ENCODE results near the gene SPSB4. TPM values are rescaled to one million over a fixed set of nuclear protein-coding genes. Genes with fewer than 3 reads are reported as not detected.

The SPSB4 gene
- total and polyA plus RNA-seq, 2 of the 8 experiments (the other 6 are each of a cell fraction or from before 2014, with no cell fraction given), result 15.1 to 17.2 TPM

DNA sequence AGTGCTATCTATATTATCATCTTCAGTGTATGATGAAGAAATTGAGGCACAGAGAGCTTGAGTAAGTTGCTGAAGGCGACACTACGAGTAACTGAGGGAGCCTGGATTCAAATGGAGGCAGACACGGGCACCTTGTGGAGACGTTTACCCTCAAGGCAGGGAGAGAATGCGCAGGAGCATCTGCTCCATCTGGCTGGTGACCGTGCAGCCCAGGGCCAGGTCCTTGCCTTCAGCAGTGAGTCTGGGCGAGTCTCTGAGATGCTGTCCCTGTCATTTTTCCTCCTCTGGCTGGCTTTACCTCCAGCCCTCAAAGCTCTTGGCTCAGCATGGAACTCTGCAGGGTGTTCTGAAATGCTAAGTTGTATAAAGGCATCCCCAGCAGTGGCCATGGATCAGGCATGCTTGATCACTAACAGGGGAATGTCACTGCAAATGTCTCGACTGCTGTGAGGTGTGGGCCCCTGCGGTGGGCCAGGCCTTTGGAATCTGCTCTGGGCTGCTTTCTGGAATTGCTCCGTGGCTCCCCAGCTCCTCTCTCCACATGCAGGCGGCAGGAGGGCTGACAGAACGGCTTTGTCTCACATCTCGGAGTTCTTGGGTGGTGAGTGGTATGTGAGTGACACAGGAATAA, 19.7 kb downstream of the SPSB4 start:
- 3% methylated on average over 13 of the region's 13 CpGs; no CpG with 5 or more reads in 1 of the 2 experiments for WGBS, 2 experiments (ENCODE audit: extremely low coverage in 1 of 2, insufficient coverage in 1 of 2, insufficient read length in 1 of 2, insufficient replicate concordance in 2 of 2, low coverage in 1 of 2, low lambda C conversion rate in 2 of 2, missing lambda C conversion rate in 1 of 2)
- Histone ChIP-seq H2BK12ac (ENCODE audit: low read depth, low read length) (peak overlapping the region; percentile 75), H3K18ac (ENCODE audit: extremely low read depth, low read length) (peak overlapping the region; percentile 52), H2AK5ac (ENCODE audit: low read depth, low read length) (0 out of 2 replicates have a peak overlapping the region, but pooled peaks have one; percentile 4), H2BK120ac (replicated peaks; ENCODE audit: low read depth, low read length) (no peak overlapping the region), H3K14ac (ENCODE audit: insufficient read length) (no peak overlapping the region), H4K5ac (ENCODE audit: insufficient read length, low read depth, low read length) (no peak overlapping the region), H3K4ac (replicated peaks; ENCODE audit: insufficient read length, low read depth, low read length) (no peak overlapping the region), H3K23ac (ENCODE audit: insufficient read length) (no peak overlapping the region), H3K4me3 (ENCODE audit: extremely low read depth in 1 of 4, insufficient read depth in 2 of 4, low read depth in 3 of 4, low read length in 4 of 4) (peak overlapping the region in 1 of 4 experiments; percentile 37; a peak in 2 of 8 replicates), H4K8ac (ENCODE audit: extremely low read depth, insufficient read depth, low read length) (no peak overlapping the region), H2BK5ac (ENCODE audit: low read depth, low read length) (peak overlapping the region; percentile 76; the same call in 1 of the 2 replicates), H3K4me2 (ENCODE audit: insufficient read depth in 1 of 2, low read depth in 2 of 2, low read length in 2 of 2) (peak overlapping the region; percentile 16 to 67), H3K36me3 (ENCODE audit: control insufficient read depth in 2 of 4, insufficient read depth in 4 of 4, low read length in 3 of 4) (peaks cover 0 to 10% (median 0%) of the 10 kb centered on the region in 4 experiments; a peak in 1 of 8 replicates), H3K9ac (replicated peaks in 1 of 4; ENCODE audit: extremely low read depth in 1 of 4, low read depth in 3 of 4, low read length in 3 of 4) (no peak overlapping the region), H3K27me3 (replicated peaks in 1 of 4; ENCODE audit: control insufficient read depth in 3 of 4, extremely low read depth in 1 of 4, insufficient read depth in 3 of 4, low read length in 3 of 4) (peaks cover 0 to 18% (median 8%) of the 10 kb centered on the region in 4 experiments; a peak in 4 of 7 replicates), H3K4me1 (replicated peaks in 1 of 4; ENCODE audit: control insufficient read depth in 3 of 4, insufficient read depth in 4 of 4, low read length in 3 of 4) (peaks cover 28 to 51% (median 41%) of the 10 kb centered on the region in 4 experiments), H3K27ac (ENCODE audit: low read depth, low read length) (no peak overlapping the region), H3K56ac (replicated peaks; ENCODE audit: insufficient read length, low read depth, low read length) (no peak overlapping the region), H3K79me2 (ENCODE audit: control insufficient read depth in 1 of 2, insufficient read depth in 2 of 2, low read length in 2 of 2) (0 out of 4 replicates have a peak, but pooled peaks cover 0 to 2% of the 10 kb centered on the region in 2 experiments), H3K79me1 (ENCODE audit: low read depth, low read length) (0 out of 2 replicates have a peak, but pooled peaks cover 2% of the 10 kb centered on the region), H3K9me3 (ENCODE audit: insufficient read depth in 2 of 2, low read depth in 1 of 2, low read length in 1 of 2) (no peaks in the 10 kb centered on the region), H2BK20ac (ENCODE audit: low read length) (peak overlapping the region; percentile 17; the same call in 1 of the 2 replicates), H4K91ac (replicated peaks; ENCODE audit: insufficient read length, low read length) (no peak overlapping the region), H2BK15ac (ENCODE audit: low read length) (no peak overlapping the region), H3K23me2 (ENCODE audit: low read depth, low read length) (no peaks in the 10 kb centered on the region), H2AFZ (ENCODE audit: low read length) (no peak overlapping the region), H4K20me1 (replicated peaks in 1 of 2; ENCODE audit: control insufficient read depth in 1 of 2, insufficient read depth in 2 of 2, low read length in 2 of 2) (peaks cover 0 to 2% of the 10 kb centered on the region in 2 experiments)
- peak; percentile 77 to 82 for DNase-seq (ENCODE audit: low read depth in 1 of 2, low spot score in 2 of 2)
- peak; percentile 98 for FAIRE-seq
- POLR2A ChIA-PET (ENCODE audit: partially characterized antibody), result interaction anchor here (1.1 to 2.4 kb wide), 6 partner anchors 11 to 35 kb away, joined by 3 to 22 read pairs (median 4); partner anchors contain the start of gene SPSB4
- CTCF ChIA-PET (ENCODE audit: partially characterized antibody), result interaction anchor here (0.6 to 29.1 kb wide), 12 partner anchors 10 to 773 kb away, joined by 3 to 333 read pairs (median 4); partner anchors contain the start of gene SPSB4
- TF ChIP-seq BRCA1 (IDR thresholded peaks at IDR 0.05; ENCODE audit: low read depth, low read length) (no peak), CTBP2 (IDR thresholded peaks at IDR 0.05; ENCODE audit: borderline replicate concordance, insufficient read depth, insufficient read length, low read length) (peak; percentile 100), SRF (IDR thresholded peaks at IDR 0.05; ENCODE audit: low read depth, low read length) (no peak), TAF1 (IDR thresholded peaks at IDR 0.05; ENCODE audit: low read depth, low read length) (no peak), TAF7 (optimal IDR thresholded peaks at IDR 0.05; ENCODE audit: borderline replicate concordance, low read depth, low read length) (no peak), SIRT6 (IDR thresholded peaks at IDR 0.05; ENCODE audit: low read length) (no peak), POU5F1 (IDR thresholded peaks at IDR 0.05; ENCODE audit: low read depth, low read length) (no peak; the same call in 1 of the 2 replicates), SIX5 (IDR thresholded peaks at IDR 0.05; ENCODE audit: low read depth, low read length) (no peak)
- TF ChIP-seq, protein P1, sequence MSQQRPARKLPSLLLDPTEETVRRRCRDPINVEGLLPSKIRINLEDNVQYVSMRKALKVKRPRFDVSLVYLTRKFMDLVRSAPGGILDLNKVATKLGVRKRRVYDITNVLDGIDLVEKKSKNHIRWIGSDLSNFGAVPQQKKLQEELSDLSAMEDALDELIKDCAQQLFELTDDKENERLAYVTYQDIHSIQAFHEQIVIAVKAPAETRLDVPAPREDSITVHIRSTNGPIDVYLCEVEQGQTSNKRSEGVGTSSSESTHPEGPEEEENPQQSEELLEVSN (IDR thresholded peaks at IDR 0.05), result peak; percentile 36; the same call in 1 of the 2 replicates

Measured in H1 (cell line).